Amygdala (tissue), 56 donors: ENCODE measurements around the gene LIN9.
A peak's percentile ranks its signal among the peaks of the same experiment; 100 is the strongest.

Experiments used
- DNase-seq, 56 donors: peaks; one replicate each; lab custom pipeline; 2025; lab: John Stamatoyannopoulos, UW

LIN9 gene

DNA sequence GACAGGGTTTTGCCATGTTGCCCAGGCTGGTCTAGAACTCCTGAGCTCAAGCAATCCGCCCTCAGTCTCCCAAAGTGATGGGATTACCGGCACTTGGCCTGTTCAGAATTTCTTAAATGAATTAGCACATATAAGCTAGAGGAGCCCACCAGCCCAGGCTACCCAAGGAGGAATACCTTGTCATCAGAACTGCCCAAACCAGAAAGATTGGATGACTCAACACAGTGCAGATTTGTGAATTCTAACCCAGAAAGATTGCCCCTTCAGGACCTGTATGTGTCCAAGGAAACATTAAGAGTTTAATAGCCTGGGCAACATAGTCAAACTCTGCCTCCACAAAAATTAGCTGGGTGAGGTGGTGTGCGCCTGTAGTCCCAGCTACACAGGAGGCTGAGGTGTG lies 14.0 kb upstream of the LIN9 start:
- DNase-seq = no peak

DNA sequence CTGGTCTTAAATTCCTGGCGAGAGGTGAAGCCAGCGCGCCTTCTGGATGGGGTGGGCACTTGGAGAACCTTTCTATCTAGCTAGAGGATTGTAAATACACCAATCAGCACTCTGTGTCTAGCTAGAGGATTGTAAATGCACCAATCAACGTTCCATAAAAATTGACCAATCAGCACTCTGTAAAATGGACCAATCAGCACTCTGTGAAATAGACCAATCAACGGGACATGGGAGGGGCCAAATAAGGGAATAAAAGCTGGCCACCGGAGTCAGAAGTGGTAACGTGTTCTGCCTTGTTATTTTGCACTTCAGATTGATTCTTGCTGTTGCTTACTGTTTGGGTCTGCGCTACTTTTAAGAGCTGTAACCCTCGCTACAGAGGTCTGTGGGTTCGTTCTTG lies 12.0 kb upstream of the LIN9 start:
- DNase-seq = no peak

DNA sequence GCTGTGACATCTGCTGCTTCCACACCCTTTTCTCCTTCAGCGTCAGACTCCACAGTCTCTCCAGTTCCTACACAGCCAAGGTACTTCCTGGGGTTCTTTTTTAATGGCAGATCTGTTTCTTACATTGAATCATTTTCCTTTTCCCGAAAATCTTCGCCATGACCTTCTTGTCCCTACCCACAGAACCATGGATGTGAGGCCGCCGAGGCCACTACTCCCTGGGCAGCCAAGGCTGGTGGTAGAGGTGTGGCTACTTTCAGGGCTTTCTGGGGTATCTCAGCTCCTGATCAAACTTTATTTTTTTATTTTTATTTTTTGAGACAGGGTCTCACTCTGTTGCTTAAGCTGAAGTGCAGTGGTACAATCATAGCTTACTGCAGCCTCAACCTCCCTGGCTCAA lies 9.5 kb upstream of the LIN9 start:
- no peak for DNase-seq

DNA sequence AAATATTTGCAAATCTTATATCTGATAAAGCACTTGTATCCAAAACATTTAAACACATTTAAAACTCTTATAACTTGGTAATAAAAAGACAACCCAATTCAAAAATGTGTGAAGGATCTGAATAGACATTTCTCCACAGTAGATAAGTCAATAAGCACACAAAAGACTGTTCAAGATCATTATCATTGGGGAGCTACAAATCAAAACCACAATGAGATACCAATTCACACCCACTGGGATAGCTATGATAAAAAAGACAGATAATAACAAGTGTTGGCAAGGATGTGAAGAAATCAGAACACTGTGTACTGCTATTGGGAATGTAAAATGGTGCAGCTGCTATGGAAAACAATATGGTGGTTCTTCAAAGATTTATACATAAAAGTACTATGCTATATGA lies 5.1 kb upstream of the LIN9 start:
- no peak for DNase-seq

DNA sequence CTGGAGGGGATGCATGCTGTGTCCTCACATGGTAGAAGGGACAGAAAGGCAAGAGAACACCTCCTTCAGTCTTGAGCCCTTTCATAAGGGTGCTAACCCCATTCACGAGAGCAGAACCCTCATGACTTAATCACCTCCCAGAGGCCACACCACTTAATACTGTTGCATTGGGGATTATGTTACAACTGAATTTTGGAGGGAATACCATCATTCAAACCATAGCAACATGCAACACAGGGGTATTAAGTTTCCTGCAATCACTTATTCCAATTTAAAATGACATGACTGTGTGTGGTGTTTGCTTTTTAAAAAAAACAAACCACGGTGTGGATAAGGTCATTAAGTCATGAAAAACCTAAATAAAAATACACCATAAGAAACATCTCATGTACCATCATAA lies 3.1 kb upstream of the LIN9 start:
- no peak for DNase-seq

DNA sequence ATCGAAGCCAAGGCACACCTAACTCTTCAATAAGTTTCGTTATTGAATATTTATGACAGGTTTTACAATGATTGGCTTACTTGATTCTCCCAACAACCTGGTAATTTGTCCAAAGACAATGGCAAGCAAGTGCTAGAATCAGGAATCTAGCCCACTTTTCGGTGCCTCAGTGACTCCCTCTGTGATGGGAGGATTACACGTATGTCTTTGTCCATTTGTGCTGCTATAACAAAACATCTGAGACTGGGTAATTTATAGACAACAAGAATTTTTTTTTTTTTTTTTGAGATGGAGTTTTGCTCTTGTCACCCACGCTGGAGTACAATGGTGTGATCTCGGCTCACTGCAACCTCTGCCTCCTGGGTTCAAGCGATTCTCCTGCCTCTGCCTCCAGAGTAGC lies 2.4 kb upstream of the LIN9 start:
- DNase-seq = no peak

DNA sequence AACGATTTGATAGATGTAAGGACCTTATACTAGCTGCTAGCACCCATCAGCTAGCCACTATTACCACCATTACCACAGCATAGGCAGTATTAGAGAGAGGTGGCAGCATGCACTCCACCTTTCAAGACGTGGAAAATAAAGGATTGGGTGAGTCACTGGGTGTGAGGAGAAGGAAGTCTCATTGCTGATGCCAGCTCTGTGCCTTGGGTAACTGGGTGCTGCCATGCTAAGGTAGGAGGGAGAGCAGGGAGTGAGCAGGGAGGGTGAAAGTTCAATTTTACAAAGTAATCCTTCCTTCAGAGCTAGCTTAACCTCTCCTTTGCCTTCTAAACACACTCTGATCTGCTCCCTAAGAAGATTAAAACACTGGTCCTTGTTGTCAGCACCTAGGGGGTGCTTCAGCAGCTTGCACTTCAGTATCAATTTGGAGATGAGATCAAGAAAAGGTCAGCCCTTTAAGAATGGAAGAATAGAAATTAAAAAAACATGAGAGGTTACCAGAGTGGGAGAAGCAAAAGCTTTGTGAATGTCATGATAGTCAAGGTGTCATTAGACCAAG lies 1.8 kb upstream of the LIN9 start:
- no peak for DNase-seq

DNA sequence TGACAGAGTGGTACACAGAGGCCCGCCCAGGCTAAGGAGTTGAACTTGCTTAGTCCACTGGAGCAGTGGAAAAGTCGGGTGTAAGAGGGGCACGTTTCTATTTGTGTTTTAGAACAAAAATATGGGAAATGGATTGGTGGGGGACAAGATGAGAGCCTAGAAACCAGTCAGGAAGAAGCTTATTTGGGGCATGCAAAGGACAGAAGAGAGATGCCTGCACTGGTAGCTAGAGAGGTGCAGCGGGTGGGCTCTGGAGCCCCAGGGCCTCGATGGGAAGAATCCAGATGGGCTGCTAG lies 1.2 kb upstream of the LIN9 start:
- no peak for DNase-seq

DNA sequence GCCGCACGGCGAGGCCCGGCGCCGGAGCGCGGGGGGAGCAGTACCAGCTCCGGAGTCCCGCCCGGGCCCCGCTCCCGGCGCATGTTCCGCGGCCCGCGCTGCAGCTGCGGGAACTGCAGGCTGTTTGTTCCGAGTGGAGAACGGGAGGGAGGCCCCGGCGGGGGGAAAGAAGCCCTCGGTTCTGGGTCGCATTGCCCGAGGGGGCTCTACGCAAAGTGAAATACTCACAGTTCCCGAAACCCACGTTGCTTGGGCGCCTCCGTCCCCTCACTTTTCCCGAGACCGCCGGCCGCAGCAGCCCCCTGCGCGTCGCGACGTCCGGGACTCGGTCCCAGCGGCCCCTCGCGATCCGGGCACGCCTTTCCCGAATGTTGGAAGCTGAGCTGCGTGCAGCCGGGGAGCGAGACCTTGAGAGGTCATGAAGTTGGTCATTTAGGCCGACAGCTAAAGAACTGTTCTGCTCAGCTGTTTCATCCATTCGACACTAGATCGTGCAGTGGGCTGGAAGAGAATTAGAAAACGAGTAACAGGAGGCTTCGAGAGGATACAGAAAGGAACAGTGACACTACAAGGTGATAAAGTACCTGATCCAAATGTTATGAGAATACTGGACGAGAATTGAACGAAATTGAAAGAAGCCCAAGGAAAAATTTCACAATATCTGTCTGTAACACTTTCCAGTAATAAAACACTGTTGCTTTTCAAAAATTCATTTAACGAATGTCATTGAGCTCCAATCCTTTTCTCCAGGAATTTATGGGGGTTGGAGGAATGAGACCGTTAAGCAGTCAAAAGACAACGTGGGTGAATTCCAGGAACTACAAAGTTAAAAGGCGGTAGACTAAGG lies 657 bp upstream of the LIN9 start:
- DNase-seq = peak in 30 of 56 donors; percentile 7 to 79 (median 53)

DNA sequence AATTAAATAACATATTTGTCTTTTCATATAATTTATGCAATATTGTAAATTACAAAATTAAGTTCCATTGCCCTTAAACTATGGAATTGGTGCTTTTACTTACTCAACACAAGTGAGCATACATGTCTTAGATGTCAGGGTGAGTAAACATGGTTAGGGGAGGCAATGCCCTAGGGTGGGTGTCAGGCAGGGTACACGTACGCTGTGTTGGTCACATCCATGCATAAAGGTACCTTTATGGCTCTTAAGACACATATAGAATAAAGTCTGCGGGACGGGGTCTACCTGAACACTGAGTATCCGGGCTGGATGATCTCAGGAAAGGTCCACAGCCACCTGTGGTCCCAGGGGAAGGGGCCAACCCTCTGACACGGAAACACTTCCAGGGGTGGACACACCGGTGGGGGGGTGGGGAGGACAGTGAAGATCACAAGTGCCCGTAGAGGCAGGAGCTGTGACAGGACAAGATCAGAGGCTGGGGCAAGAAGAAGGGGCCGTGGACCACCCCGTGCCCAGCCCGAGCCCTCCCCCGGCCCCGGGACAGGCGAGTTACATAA lies 720 bp downstream of the LIN9 start:
- peak in 5 of 56 donors; percentile 1 to 43 (median 26) for DNase-seq

DNA sequence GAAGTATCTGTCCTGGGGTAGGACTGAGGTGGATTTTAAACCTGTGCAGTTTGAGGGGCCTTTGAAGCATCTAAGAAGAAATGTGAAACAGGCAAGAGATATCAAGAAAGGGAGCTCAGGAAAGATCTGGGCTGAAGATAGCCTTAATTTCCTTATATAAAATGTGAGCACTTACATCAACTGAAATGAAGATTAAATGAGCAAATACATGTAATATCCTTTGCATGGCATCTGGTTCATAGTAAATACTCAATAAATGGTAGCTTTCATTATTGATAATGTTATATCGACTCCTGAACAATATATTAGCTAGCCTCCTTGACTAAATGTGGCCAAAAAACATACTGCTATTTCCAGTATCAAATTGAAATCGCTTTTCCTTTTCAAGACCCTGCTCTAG lies 2.5 kb downstream of the LIN9 start:
- DNase-seq = no peak

DNA sequence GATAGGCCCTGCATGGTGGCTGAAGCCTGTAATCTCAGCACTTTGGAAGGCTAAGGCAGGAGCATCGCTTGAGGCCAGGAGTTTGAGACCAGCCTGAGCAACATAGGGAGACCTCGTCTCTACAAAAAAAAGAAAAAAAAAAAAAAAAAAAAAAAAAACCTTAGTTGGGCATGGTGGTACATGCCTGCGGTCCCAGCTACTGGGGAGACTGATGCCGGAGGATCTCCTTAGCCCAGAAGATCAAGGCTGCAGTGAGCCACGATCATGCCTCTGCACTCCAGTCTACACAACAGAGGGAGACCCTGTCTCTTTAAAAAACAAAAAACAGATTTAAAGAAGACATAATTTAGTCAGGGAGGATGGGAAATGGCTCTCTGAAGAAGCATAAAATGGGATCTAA lies 3.8 kb downstream of the LIN9 start:
- DNase-seq = no peak

DNA sequence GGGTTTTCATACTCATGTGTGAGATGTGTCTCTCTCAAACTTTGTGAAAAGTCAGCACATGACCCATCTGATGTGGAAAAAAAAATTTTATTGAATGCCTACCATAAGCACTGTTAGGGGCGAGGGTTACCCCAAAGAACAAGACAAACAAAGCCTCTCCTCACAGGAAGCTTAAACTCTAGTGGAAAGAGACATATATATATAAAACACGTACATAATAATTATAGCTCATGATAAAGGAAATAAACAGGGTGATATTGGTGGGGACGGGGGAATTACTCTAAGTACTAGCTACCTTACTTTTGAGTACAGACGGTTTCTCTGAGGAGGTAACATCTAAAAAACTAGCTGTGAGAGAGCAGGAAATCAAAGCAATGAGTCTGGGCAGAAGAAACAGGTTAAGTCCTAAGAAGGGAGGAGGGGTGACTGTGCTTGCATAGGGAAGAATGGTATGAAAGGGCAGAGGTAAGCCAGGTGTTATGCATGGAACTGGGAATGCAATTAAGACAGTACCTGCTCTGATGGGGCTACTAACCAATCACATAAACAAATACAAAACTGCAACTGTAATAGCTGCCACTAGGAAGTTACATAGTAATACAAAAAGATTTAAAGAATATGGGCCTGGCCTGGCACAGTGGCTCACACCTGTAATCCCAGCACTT lies 4.5 kb downstream of the LIN9 start:
- no peak for DNase-seq

DNA sequence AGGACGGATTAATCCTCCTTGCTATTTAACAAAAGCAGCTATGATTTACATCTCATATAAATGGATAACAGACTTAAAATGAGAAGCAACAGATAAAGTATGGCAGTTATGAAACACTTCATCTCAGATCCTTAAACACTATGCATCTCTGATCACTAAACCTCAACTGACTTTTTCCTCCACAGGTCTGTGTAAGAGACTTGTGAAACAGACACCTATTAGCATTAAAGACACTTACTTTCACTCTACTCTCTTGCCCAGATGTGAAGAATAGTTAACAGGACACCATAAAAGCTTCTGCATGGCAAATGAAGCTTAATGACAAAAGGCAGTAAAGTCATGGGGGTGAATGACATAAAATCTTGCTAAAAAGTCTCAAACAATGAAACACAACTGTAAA lies 6.2 kb downstream of the LIN9 start:
- no peak for DNase-seq

DNA sequence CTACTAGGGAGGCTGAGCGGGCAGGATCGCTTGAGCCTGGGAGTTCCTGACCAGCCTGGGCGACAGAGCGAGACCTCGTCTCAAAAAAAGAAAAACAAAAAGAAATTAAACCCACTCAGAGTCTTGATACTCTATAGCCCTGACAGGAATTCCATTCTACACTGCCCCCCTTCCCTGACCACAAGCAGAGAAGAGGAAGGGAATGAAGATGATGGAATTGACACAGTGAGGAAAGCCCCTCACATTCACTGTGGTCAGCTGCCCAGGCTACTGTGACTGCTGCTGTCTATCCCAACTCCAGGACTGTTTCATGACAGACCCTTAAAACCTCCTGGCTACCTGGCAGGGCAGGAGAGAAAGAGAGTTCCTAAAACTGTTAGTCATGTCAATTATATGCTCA lies 12.1 kb downstream of the LIN9 start:
- DNase-seq = no peak

DNA sequence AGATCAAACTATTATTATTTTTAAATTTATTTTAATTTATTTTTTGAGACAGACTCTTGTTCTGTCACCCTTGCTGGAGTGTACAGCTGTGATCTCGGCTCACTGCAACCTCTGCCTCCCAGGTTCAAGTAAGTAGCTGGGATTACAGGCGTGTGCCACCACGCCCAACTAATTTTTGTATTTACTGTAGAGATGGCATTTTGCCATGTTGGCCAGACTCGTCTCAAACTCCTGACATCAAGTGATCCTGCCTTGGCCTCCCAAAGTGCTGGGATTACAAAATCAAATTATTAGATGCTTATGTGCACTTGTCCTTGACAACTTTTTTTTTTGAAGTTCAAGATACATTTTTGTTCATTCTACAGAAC lies 15.4 kb downstream of the LIN9 start:
- DNase-seq = no peak

DNA sequence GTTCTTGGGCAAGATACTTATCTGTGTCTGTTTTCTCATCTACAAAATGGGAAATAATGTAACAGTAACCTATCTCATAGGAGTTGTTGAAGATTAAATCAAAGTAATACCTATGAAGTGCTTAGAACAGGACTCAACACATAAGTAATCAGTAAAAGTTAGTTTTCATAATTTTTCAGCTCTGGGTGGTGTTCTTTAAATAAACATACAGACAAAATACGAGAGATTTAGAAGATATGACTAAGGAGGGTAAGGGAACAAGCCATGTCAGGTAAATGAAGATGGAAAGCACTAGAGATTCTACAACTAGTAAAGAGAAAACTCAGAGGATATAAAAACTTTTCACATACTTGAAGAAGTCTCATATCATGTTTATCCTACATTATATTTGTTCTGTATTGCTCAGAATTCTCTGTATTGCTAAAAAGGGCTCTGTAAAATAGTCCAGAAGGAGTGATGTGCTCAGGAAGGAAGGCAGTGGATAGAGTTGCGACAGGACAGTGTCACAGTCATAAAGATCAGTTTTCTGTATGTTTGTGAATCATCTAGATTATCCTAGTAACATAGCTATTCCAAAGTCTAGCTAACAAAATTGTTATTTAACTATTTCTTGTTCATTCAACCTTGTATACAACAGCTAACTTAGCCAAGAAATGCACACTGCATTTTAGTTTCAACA lies 16.0 kb downstream of the LIN9 start:
- no peak for DNase-seq

DNA sequence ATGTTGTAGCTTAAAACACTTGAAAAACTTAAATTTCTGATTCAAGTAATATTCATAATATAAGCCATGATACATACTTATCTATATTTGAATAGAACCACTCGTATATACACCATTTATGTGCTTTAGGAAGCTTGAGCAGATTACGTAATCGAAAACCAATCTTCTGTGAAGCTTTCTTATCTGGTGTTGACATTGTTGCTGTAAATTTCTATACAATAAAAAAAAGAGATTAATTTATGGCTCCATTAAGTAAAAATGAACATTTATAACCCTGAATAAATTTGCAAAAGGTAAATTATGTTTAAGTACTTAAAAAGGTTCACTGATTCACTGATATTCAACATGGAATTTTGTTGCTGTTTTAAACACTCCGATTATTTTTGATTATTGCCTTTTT lies 21.4 kb downstream of the LIN9 start:
- DNase-seq = no peak

DNA sequence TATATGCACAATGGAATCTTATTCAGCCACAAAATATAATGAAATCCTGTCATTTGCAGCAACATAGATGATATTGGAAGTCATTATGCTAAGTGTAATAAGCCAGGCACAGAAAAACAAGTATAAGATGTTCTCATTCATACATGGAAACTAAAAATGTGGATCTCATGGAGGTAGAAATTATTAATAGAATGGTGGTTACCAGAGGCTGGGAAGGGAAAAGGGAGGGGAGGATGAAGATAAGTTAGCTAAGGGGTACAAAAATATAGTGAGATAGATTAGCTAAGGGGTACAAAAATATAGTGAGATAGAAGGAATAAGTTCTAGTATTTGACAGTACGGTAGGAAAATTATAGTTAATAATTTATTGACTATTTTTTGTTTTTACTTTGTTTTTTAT lies 27.9 kb downstream of the LIN9 start:
- DNase-seq = no peak

DNA sequence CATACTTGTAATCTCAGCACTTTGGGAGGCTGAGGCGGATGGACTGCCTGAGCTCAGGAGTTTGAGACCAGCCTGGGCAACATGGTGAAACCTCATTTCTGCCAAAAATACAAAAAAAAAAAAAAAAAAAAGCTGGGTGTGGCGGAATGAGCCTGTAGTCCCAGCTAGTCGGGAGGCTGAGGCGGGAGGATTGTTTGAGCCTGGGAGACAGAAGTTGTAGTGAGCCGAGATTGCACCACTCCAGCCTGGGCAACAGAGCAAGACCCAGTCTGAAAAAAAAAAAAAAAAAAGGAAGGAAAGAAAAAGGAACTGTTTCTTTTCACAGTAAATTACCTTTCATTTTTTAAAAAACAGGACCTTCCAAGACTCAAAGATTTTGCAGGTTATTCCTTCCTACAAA lies 29.5 kb downstream of the LIN9 start:
- DNase-seq = no peak

DNA sequence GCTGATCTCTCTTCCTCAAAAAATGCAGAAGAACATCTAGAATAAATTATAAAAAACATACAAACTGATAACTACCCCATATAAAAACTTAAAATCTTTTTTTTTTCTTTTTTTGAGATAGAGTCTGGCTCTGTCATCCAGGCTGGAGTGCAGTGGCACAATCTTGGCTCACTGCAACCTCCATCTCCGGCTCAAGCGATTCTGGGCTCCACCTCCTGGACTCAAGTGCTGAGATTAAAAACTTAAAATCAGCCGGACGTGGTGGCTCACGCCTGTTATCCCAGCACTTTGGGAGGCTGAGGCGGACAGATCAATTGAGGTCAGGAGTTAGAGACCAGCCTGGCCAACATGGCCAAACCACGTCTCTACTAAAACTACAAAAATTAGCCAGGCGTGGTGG lies 31.1 kb downstream of the LIN9 start:
- no peak for DNase-seq
